Upper lobe of left lung (tissue), 4 donors: Measurements from ENCODE around the gene ALX4.

Experiments used
- CTCF ChIP-seq, 6 experiments: fragments of 450-650 bp in 4 of 6; fragments of 200-600 bp in 2 of 6; sonication (generic) in 2 of 6; IDR thresholded peaks; one replicate each; pipeline ENCODE4 v1.5.1; 2016 to 2019; ENCODE audit warnings: antibody characterized with exemption in 6 of 6
- POLR2A ChIP-seq, 4 donors: fragments of 450-650 bp; IDR thresholded peaks; one replicate each; pipeline ENCODE4 v1.5.1; 2016 to 2017; ENCODE audit warnings: antibody characterized with exemption in 4 of 4, mild to moderate bottlenecking in 2 of 4

DNA sequence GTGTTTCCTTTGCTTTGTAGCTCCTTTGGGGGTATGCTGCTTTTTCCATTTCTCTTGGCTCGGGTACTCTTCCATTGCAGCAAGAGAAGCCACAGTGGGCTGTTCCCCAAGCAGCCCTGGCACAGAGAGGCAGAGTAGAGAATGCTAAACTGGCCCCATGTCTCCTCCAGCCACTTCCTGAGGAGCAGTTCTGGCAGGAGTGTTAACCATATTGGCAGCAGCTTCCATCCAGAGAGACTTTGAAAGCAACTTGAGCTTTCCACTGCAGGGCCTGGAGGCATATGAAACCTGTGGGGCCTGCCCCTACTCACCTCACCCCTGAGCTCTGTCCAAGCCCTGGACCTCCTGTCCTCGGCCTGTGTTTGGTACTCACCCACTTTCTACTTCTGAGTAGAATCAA is 61.8 kb downstream of the ALX4 start:
- TF ChIP-seq CTCF (IDR thresholded peaks at IDR 0.05), result no peak
- no peak for TF ChIP-seq POLR2A (IDR thresholded peaks at IDR 0.05)
